ENCODE data around the gene RAB8B. TPM values are rescaled to one million over a fixed set of nuclear protein-coding genes. Genes with fewer than 3 reads are reported as not detected.

The RAB8B gene
- polyA plus RNA-seq, 1 donor from 2014 or later, result 87.1 TPM

GRCh38 chr15:63284335-63284734 lies 94.9 kb downstream of the RAB8B start:
- Histone ChIP-seq H3K9ac (ENCODE audit: low read length) (no peak overlapping the region), H3K79me2 (replicated peaks; ENCODE audit: insufficient read depth, low read length) (no peaks in the 10 kb centered on the region), H3K36me3 (ENCODE audit: insufficient read depth, low read length) (no peaks in the 10 kb centered on the region), H3K4me2 (ENCODE audit: low read length) (no peak overlapping the region), H3K9me3 (ENCODE audit: low read length) (no peaks in the 10 kb centered on the region), H3K27ac (ENCODE audit: low read length) (no peak overlapping the region), H2AFZ (ENCODE audit: low read depth, low read length) (no peak overlapping the region), H3K27me3 (ENCODE audit: insufficient read depth, low read depth, low read length) (no peaks in the 10 kb centered on the region), H3K4me3 (ENCODE audit: low read length) (no peak overlapping the region), H3F3A (ENCODE audit: insufficient read depth, low read length, poor library complexity, severe bottlenecking) (no peaks in the 10 kb centered on the region), H4K20me1 (ENCODE audit: insufficient read depth) (no peaks in the 10 kb centered on the region), H3K9me2 (ENCODE audit: insufficient read depth, low read length) (no peaks in the 10 kb centered on the region)
- TF ChIP-seq SMC3 (conservative IDR thresholded peaks at IDR 0.05; ENCODE audit: poor library complexity) (no peak), EZH2 (IDR thresholded peaks at IDR 0.05; ENCODE audit: borderline replicate concordance, insufficient read depth, low read length, poor library complexity, severe bottlenecking) (no peak)

- Histone ChIP-seq H3F3A (ENCODE audit: insufficient read depth, low read length, poor library complexity, severe bottlenecking) (no peaks in the 10 kb centered on the region), H3K36me3 (ENCODE audit: insufficient read depth, low read length) (no peaks in the 10 kb centered on the region), H2AFZ (ENCODE audit: low read depth, low read length) (no peak overlapping the region), H3K9ac (ENCODE audit: low read length) (no peak overlapping the region), H3K9me2 (ENCODE audit: insufficient read depth, low read length) (no peaks in the 10 kb centered on the region), H3K27me3 (ENCODE audit: insufficient read depth, low read depth, low read length) (no peaks in the 10 kb centered on the region), H4K20me1 (ENCODE audit: insufficient read depth) (no peaks in the 10 kb centered on the region), H3K79me2 (replicated peaks; ENCODE audit: insufficient read depth, low read length) (no peaks in the 10 kb centered on the region), H3K4me2 (ENCODE audit: low read length) (no peak overlapping the region), H3K27ac (ENCODE audit: low read length) (no peak overlapping the region), H3K9me3 (ENCODE audit: low read length) (no peaks in the 10 kb centered on the region), H3K4me3 (ENCODE audit: low read length) (no peak overlapping the region)
- TF ChIP-seq EZH2 (IDR thresholded peaks at IDR 0.05; ENCODE audit: borderline replicate concordance, insufficient read depth, low read length, poor library complexity, severe bottlenecking) (no peak), MXI1 (conservative IDR thresholded peaks at IDR 0.05; ENCODE audit: poor library complexity, severe bottlenecking) (no peak), EP300 (conservative IDR thresholded peaks at IDR 0.05; ENCODE audit: poor library complexity, severe bottlenecking) (no peak), RAD21 (conservative IDR thresholded peaks at IDR 0.05) (no peak), TAF1 (IDR thresholded peaks at IDR 0.05; ENCODE audit: low read depth) (no peak), REST (IDR thresholded peaks at IDR 0.05; ENCODE audit: borderline replicate concordance) (no peak), POLR2AphosphoS5 (IDR thresholded peaks at IDR 0.05) (no peak), SMC3 (conservative IDR thresholded peaks at IDR 0.05; ENCODE audit: poor library complexity) (no peak)
- TF ChIP-seq, protein P1, sequence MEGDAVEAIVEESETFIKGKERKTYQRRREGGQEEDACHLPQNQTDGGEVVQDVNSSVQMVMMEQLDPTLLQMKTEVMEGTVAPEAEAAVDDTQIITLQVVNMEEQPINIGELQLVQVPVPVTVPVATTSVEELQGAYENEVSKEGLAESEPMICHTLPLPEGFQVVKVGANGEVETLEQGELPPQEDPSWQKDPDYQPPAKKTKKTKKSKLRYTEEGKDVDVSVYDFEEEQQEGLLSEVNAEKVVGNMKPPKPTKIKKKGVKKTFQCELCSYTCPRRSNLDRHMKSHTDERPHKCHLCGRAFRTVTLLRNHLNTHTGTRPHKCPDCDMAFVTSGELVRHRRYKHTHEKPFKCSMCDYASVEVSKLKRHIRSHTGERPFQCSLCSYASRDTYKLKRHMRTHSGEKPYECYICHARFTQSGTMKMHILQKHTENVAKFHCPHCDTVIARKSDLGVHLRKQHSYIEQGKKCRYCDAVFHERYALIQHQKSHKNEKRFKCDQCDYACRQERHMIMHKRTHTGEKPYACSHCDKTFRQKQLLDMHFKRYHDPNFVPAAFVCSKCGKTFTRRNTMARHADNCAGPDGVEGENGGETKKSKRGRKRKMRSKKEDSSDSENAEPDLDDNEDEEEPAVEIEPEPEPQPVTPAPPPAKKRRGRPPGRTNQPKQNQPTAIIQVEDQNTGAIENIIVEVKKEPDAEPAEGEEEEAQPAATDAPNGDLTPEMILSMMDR (IDR thresholded peaks at IDR 0.05; ENCODE audit: poor library complexity, severe bottlenecking), result no peak
Observed at GRCh38 chr15:63287109-63287508, 97.7 kb downstream of the RAB8B start.

- no peaks in the 10 kb centered on the region for H3K79me2 ChIP-seq (replicated peaks; ENCODE audit: insufficient read depth, low read length)
- no peaks in the 10 kb centered on the region for H3K9me3 ChIP-seq (ENCODE audit: low read length)
- no peaks in the 10 kb centered on the region for H3K9me2 ChIP-seq (ENCODE audit: insufficient read depth, low read length)
- H3K4me3 ChIP-seq (ENCODE audit: low read length), result no peak overlapping the region
- H2AFZ ChIP-seq (ENCODE audit: low read depth, low read length), result no peak overlapping the region
- TF ChIP-seq EZH2 (IDR thresholded peaks at IDR 0.05; ENCODE audit: borderline replicate concordance, insufficient read depth, low read length, poor library complexity, severe bottlenecking), result no peak
- no peak for TF ChIP-seq RAD21 (conservative IDR thresholded peaks at IDR 0.05)
- TF ChIP-seq POLR2AphosphoS5 (IDR thresholded peaks at IDR 0.05), result no peak
- TF ChIP-seq SMC3 (conservative IDR thresholded peaks at IDR 0.05; ENCODE audit: poor library complexity), result no peak
- no peak for TF ChIP-seq REST (IDR thresholded peaks at IDR 0.05; ENCODE audit: borderline replicate concordance)
- TF ChIP-seq MXI1 (conservative IDR thresholded peaks at IDR 0.05; ENCODE audit: poor library complexity, severe bottlenecking), result no peak
- TF ChIP-seq EP300 (conservative IDR thresholded peaks at IDR 0.05; ENCODE audit: poor library complexity, severe bottlenecking), result no peak
- H3K27ac ChIP-seq (ENCODE audit: low read length), result no peak overlapping the region
- no peaks in the 10 kb centered on the region for H3F3A ChIP-seq (ENCODE audit: insufficient read depth, low read length, poor library complexity, severe bottlenecking)
- no peak overlapping the region for H3K4me2 ChIP-seq (ENCODE audit: low read length)
- H3K9ac ChIP-seq (ENCODE audit: low read length), result no peak overlapping the region
- no peaks in the 10 kb centered on the region for H3K27me3 ChIP-seq (ENCODE audit: insufficient read depth, low read depth, low read length)
- no peaks in the 10 kb centered on the region for H3K36me3 ChIP-seq (ENCODE audit: insufficient read depth, low read length)
- no peaks in the 10 kb centered on the region for H4K20me1 ChIP-seq (ENCODE audit: insufficient read depth)
Observed at GRCh38 chr15:63288342-63288741, 98.9 kb downstream of the RAB8B start.

Measured in neural cell (in vitro differentiated cells).